Measurements from ENCODE around the gene CLIP1.

Gene CLIP1

GRCh38 chr12:122243965-122244364 lies 178.5 kb downstream of the CLIP1 start:
- DNase-seq = peak in 1 of 2 donors; percentile 39

- no peak for DNase-seq
These were observed 183.6 kb downstream of the CLIP1 start for GRCh38 chr12:122238861-122239260.

- DNase-seq = no peak
These were observed 186.7 kb downstream of the CLIP1 start for GRCh38 chr12:122235741-122236140.

GRCh38 chr12:122232691-122233090 lies 189.8 kb downstream of the CLIP1 start:
- DNase-seq = no peak

- no peak for DNase-seq
These were observed 191.7 kb downstream of the CLIP1 start for GRCh38 chr12:122230798-122231197.

GRCh38 chr12:122228092-122228491 lies 194.4 kb downstream of the CLIP1 start:
- DNase-seq = no peak

GRCh38 chr12:122227341-122227740 lies 195.1 kb downstream of the CLIP1 start:
- DNase-seq = peak; percentile 58 to 84

GRCh38 chr12:122226366-122227125 lies 195.9 kb downstream of the CLIP1 start:
- DNase-seq = no peak

GRCh38 chr12:122225683-122226365 lies 196.6 kb downstream of the CLIP1 start, which contains the start of gene DIABLO:
Gene DIABLO, minus strand, starts transcription at chr12:122226052. Its CDS starts 38 bp downstream, at chr12:122226014.
- DNase-seq = peak; percentile 100
